HG02571 (cell line): Measurements from ENCODE around the gene PUS3.
"Not testable (repeated sequence)": the region's sequence is repeated elsewhere in the genome, so short reads cannot be mapped to it uniquely, and the experiment has no call there.

Source experiments
- ATAC-seq: cut with Tn5 transposase; IDR thresholded peaks from one replicate; pipeline ENCODE4 v1.9.1; 2021; ENCODE audit warnings: mild to moderate bottlenecking, moderate library complexity; ENCODE audit not compliant: unreplicated experiment

The PUS3 gene

DNA sequence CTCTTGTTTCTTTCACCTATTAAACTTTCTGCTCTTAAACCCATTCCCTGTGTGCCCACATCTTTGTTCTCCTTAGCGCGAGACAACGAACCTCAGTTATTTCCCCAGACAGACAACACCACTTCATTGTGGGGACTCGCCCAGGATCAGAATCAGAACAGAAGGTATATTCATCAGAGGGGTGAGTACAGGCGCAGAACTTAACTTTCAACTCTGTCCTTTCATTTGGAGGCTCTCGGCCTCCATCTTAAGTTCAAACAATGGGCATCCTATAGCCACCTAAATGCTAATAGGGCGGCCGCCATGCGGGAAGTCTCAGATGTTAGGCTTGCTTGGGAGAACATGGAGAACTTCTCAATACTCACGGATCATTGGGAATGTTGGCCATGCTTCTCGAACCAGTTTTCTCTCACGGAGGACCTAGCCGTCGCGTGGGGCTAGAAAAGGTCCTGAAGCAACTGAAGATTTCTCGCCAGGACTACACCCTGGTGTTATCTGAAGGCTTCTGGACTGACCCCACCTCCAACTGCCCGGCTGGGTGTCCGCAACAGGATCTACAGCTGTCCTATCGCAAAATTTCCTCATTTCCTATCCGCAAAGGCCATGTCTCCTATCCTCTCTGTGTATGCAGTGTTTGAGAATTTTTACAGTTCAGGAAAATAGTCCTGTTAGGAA, 29.0 kb downstream of the PUS3 start:
- ATAC-seq, result no peak

DNA sequence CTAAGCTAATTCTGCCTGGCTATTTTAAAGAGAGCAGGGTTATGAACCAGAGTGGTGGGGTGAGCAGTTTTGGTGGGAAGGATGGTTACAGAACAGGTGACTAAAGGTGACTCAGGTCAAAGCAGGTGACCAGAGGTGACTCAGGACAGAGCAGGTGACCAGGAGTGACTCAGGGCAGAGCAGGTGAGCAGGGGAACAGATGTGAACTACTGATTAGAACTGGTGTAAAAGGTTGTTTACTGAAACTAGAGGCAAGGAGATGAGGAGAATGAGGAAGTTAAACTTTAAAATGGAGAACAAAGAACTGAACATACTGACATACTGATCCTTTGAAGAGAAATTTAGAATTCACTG, 30.9 kb downstream of the PUS3 start:
- no peak for ATAC-seq

DNA sequence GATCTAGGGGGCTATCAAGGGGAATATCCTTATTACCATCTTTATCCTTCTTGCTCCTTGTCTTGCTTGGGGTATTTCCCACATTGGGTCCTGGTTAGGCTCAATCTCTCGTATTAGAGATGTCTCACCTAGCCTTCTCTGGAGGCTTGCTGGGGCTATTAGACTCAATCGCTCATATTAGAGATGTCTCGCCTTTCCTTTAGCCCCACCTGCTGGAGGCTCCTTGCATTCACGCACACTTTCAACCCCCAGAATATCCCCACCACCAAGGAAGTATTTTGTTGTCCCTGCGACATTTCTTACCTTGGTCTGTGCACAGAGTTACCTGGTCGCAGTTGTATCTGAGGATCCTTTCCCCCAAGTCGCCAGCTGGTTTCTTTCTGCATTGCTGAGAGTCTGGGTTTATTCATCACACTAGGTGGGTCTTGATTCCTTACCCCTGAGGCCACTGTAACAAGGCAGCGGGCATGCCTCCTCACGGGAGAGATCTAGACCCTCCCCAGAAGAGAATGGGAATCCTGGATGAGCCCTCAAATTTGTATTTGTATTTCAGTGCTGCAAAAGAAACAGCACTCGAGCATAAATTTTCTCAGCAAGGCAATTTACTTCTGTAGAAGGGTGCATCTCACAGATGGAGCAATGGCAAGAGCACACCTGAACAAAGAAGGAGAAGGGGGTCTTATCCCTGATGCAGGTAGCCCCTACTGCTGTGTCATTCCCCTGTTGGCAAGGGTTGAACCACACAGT, 31.4 kb downstream of the PUS3 start:
- ATAC-seq, result no peak

DNA sequence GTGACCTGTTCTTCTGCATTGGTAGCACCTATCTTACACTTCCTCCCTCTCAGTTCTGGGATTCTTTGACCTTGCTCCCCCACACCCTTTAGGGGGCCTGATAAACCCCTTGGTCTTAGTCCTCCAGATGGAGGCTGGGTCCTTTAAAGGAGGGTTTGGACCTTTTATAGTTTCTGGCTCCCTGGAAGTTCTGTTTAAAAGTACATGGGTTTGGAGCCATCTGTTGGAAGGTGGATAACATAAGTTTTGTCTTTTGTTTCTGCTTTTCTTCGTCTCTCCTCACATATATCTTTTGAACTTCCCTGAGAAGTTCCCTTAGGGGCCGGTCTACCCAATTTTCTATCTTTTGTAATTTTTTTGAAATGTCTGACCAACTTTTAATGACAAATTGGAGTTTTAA, 33.5 kb downstream of the PUS3 start:
- no peak for ATAC-seq

DNA sequence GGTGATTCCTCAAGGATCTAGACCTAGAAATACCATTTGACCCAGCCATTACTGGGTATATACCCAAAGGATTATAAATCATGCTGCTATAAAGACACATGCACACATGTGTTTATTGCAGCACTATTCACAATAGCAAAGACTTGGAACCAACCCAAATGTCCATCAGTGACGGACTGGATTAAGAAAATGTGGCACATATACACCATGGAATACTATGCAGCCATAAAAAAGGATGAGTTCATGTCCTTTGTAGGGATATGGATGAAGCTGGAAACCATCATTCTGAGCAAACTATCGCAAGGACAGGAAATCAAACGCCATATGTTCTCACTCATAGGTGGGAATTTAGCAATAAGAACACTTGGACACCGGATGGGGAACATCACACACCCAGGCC, 37.7 kb downstream of the PUS3 start:
- ATAC-seq, result not testable (repeated sequence)

DNA sequence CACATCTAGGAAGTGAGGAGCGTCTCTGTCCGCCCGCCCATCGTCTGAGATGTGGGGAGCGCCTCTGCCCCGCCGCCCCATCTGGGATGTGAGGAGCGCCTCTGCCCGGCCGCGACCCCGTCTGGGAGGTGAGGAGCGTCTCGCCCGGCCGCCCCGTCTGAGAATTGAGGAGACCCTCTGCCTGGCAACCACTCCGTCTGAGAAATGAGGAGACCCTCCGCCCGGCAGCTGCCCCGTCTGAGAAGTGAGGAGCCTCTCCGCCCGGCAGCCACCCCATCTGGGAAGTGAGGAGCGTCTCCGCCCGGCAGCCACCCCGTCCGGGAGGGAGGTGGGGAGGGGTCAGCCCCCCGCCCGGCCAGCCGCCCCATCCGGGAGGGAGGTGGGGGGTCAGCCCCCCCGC, 40.2 kb downstream of the PUS3 start:
- not testable (repeated sequence) for ATAC-seq

DNA sequence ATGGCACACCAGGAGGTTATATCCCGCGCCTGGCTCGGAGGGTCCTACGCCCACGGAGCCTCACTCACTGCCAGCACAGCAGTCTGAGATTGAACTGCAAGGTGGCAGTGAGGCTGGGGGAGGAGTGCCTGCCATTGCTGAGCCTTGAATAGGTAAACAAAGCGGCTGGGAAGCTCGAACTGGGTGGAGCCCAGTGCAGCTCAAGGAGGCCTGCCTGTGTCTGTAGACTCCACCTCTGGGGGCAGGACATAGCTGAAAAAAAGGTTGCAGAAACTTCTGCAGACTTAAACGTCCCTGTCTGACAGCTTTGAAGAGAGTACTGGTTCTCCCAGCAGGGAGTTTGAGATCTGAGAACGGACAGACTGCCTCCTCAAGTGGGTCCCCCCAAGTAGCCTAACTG, 45.3 kb downstream of the PUS3 start:
- not testable (repeated sequence) for ATAC-seq

DNA sequence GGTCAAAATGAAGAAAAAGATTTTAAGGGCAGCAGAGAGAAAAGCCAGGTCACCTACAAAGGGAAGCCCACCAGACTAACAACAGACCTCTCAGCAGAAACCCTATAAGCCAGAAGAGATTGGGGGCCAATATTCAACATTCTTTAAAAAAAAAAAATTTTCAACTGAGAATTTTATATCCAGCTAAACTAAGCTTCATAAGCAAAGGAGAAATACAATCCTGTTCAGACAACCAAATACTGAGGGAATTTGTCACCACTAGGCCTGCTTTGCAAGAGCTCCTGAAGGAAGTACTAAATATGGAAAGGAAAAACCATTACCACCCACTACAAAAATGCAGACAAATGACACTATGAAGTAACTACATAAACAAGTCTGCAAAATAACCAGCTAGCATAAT, 56.8 kb downstream of the PUS3 start:
- ATAC-seq, result no peak
